GM13977 (cell line): ENCODE measurements around the gene TAL1.

Source experiments
- DNase-seq: peaks from one replicate; pipeline ENCODE4 v3.0.0; 2012; ENCODE audit warnings: low spot score
- in situ Hi-C: fragments of 300-500 bp; cut with MboI; formaldehyde crosslinking; loops from one replicate; pipeline ENCODE4 v1.12.0; 2022; ENCODE audit warnings: low sequenced_read_pairs, low pct_unique_long_range_greater_than_20kb, mixed read lengths, inconsistent platforms; ENCODE audit not compliant: unreplicated experiment
- TF ChIP-seq, protein P1 (sequence below): IDR thresholded peaks from 2 replicates; pipeline ENCODE4 v1.5.1; 2012; ENCODE audit warnings: mild to moderate bottlenecking, control low read depth; ENCODE audit not compliant: insufficient read depth; ENCODE audit errors: extremely low read depth, missing control alignments

TAL1 gene

DNA sequence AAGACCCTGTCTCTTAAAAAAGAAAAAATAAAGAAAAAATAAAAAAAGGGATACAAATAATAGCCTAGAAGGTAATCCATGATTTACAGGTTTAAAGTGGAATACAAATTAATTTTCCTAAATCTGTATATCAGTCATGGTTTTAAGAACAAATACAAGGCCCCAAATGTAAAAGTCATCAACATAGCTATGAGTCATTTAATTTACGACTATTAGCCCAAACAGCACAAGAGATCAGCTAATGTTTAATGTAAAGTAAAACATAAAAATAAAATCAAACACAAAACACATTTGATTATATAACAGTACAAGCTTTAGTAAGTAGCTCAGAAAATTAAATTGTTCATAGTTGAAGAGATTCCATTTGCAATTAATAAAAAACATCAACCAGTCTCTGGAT lies 20.3 kb upstream of the TAL1 start:
- no peak for DNase-seq
- TF ChIP-seq, protein P1, sequence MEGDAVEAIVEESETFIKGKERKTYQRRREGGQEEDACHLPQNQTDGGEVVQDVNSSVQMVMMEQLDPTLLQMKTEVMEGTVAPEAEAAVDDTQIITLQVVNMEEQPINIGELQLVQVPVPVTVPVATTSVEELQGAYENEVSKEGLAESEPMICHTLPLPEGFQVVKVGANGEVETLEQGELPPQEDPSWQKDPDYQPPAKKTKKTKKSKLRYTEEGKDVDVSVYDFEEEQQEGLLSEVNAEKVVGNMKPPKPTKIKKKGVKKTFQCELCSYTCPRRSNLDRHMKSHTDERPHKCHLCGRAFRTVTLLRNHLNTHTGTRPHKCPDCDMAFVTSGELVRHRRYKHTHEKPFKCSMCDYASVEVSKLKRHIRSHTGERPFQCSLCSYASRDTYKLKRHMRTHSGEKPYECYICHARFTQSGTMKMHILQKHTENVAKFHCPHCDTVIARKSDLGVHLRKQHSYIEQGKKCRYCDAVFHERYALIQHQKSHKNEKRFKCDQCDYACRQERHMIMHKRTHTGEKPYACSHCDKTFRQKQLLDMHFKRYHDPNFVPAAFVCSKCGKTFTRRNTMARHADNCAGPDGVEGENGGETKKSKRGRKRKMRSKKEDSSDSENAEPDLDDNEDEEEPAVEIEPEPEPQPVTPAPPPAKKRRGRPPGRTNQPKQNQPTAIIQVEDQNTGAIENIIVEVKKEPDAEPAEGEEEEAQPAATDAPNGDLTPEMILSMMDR = no peak
- in situ Hi-C loops = no loop called here

DNA sequence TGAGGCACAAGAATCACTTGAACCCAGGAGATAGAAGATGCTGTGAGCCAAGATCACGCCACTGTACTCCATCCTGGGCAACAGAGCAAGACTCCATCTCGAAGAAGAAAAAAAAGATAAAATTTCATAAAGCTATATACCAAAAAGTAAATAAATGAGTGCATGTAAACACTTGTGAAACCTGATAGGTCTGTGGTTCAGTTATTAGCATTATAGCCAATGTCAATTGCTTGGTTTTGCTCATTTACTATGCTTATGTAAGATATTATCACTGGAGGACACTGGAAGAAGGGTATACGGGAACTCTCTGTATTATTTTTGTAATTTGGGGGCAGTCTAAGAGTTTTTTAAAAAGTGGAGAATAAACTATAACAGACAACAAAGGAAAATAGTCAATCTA lies 17.7 kb upstream of the TAL1 start:
- in situ Hi-C loops = no loop called here
- DNase-seq = no peak

DNA sequence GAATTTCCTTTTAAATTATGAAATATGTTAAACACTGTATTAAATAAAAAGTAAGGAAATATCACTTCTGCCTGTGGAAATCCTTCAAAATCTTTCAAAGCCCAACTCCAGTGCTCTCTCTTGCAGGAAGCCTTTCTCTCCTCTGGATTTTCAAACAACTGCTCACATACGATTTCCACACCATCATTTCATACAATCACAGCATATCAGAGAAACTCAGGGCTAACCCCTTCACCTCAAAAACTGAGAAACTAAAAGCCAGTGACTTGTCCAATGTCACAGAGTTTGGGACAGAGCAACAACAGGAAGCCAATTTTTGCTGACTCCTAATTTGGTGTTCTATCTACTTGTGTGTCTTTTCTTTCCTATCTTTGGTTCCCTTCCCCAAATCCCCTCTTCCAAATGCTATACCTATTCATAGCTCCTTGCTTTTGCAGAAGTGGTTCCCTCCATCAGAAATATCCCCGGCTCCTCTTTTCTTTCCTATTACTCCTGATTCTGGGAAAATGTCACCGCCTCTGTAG lies 12.4 kb upstream of the TAL1 start:
- in situ Hi-C loops = no loop called here
- TF ChIP-seq, protein P1 = no peak
- DNase-seq = no peak

More for the DNA sequence above, 17.7 kb upstream of the TAL1 start:
- TF ChIP-seq, protein P1 = no peak

DNA sequence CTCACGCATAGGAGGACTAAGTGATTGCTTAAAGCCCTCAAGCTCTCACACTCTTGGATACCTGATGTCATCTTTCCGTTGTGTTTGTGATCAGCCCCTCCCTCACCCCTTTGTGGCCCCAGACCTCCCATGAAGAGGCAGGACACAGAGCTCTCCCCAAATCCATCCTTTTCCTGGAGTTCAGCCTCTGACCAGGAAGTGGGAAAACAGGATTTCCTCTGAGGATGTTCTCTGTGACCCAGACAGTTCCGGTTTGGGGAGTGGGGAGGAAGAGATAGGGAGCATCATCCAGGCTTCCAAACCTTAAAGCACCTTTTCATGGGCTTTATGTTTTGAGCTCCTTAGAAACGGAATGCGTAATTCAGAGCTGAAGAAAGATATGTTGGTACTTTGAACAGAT lies 11.9 kb upstream of the TAL1 start:
- TF ChIP-seq, protein P1 = no peak

DNA sequence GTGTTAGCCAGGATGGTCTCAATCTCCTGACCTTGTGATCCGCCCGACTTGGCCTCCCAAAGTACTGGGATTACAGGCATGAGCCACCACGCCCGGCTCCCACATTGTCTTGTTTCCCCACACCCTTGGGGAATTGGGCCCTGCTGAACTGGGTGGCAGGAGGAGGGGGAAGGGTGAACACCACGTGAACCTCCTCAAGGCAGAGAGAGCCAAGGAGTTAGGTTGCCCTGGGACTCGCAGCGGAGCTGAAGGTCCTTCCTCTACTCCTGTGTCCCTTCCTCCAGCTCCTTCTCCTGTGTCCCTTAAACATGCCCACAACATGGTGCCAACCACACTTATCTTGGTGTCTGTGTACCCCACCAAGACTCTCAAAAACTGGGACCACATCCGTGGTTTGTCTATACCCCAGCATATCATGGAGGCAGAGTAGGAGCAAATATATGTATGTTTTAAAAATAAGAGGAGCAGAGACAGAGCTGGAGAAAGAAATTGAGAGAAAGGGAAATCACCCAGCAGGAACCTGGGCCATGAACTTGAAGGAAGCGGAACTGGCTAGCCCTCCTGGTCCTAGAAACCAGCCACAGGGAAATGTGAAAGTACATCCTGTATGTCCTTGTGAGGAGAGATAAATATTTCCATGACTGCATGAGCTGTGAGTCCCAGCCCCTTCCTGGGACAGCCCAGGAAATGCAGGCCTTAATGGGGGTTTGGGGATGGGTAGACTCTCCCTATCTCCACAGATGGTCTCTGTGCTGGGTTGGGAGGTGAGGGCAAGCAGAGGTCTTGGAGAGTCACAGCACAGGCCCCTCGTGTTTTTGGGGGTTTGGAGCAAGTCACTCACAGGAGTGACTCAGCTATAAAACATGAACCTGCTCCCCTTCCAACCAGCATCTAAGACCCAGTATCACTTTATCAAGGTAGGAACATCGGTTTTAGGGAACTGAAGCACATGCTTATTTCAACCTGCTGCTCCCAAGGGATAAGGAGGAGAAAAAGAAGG lies 9.4 kb upstream of the TAL1 start:
- no peak for DNase-seq
- TF ChIP-seq, protein P1 = no peak
- in situ Hi-C loops = no loop called here

More for the DNA sequence above, 11.9 kb upstream of the TAL1 start:
- in situ Hi-C loops = no loop called here
- no peak for DNase-seq

DNA sequence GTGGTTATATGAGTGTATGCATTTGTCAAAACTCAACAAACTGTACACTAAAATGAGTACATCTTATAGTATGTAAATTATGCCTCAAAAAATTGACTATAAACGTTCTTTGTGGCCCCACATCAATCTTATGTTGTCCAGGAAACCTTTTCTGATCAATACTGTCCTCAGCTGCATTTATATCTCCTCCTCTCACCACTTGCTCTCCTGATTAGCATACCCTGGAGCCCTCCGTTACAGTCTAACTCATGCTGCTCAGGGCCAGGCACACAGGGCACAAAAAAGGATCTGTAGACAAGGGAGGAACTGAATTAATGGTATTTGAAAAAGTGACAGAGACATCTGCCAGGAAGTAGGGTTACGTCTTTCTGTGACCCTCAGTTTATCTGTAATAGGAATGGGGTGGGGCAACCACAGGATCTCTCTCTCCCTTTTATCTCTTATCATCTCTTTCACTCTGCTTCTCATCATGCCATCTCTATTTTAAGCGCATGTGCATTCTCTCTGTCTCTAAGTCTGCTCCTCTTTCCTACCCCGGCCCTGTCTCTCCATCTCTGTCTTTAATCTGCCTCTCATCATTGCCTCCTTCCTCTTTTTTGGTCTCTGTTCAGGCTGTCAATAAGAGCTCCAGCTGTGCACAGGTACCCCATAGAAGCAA lies 7.0 kb upstream of the TAL1 start:
- in situ Hi-C loops = no loop called here
- TF ChIP-seq, protein P1 = no peak
- DNase-seq = no peak
